Measurements from ENCODE around the gene CCDC93.

Gene CCDC93

DNA sequence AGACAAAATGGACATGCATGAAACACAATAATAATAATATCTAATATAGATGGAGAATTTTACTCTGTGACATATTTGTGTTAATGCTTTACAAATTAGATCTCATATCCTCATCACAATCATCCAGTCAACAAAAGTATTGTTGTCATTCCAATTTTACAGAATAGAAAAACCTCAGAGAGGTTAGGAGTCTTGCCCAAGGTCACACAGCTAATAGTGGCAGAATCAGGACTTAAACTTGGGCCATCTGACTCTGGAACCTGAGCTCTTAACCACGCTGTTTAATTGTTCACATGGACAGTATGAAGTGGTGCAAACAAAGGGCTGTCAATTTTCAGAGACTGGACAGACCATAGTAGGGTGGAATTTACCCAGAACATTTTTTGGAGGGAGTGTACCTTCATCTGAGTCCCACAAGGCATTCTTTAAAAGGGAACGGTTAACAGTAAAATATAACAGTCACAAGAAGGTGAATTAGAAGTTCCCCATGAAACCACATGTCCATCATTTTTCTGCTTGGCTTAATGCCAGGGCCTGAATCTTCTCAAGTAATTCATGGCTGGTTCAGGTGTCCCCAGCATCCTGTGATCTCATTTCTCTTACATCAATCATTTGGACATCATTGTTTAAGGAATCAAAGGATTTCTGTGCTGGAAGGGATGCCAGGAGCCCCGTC, 35.4 kb upstream of the CCDC93 start:
- H3K27me3 Mint-ChIP-seq (ENCODE audit: low read depth, poor library complexity): no peaks in the 10 kb centered on the region
- TF ChIP-seq, protein P1, sequence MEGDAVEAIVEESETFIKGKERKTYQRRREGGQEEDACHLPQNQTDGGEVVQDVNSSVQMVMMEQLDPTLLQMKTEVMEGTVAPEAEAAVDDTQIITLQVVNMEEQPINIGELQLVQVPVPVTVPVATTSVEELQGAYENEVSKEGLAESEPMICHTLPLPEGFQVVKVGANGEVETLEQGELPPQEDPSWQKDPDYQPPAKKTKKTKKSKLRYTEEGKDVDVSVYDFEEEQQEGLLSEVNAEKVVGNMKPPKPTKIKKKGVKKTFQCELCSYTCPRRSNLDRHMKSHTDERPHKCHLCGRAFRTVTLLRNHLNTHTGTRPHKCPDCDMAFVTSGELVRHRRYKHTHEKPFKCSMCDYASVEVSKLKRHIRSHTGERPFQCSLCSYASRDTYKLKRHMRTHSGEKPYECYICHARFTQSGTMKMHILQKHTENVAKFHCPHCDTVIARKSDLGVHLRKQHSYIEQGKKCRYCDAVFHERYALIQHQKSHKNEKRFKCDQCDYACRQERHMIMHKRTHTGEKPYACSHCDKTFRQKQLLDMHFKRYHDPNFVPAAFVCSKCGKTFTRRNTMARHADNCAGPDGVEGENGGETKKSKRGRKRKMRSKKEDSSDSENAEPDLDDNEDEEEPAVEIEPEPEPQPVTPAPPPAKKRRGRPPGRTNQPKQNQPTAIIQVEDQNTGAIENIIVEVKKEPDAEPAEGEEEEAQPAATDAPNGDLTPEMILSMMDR (IDR thresholded peaks at IDR 0.05): no peak
- no peaks in the 10 kb centered on the region for H3K36me3 Mint-ChIP-seq (ENCODE audit: low read depth)
- no peak overlapping the region for H3K27ac Mint-ChIP-seq
- peaks cover 50% of the 10 kb centered on the region for H3K4me1 Mint-ChIP-seq
- no peak overlapping the region for H3K4me3 Mint-ChIP-seq
- H3K9me3 Mint-ChIP-seq: no peaks in the 10 kb centered on the region
- DNase-seq: no peak

- H3K27me3 Mint-ChIP-seq (ENCODE audit: low read depth, poor library complexity): no peaks in the 10 kb centered on the region
- no peak for DNase-seq
- no peak overlapping the region for H3K4me3 Mint-ChIP-seq
- peaks cover 44% of the 10 kb centered on the region for H3K4me1 Mint-ChIP-seq
- peaks cover 4% of the 10 kb centered on the region for H3K9me3 Mint-ChIP-seq
- no peaks in the 10 kb centered on the region for H3K36me3 Mint-ChIP-seq (ENCODE audit: low read depth)
- TF ChIP-seq, protein P1 (IDR thresholded peaks at IDR 0.05): no peak
- no peak overlapping the region for H3K27ac Mint-ChIP-seq
Measured at GRCh38 chr2:118048401-118048800, 34.5 kb upstream of the CCDC93 start.

- no peaks in the 10 kb centered on the region for H3K36me3 Mint-ChIP-seq (ENCODE audit: low read depth)
- TF ChIP-seq, protein P1 (IDR thresholded peaks at IDR 0.05): no peak
- H3K9me3 Mint-ChIP-seq: peaks cover 7% of the 10 kb centered on the region
- no peak for DNase-seq
- peaks cover 40% of the 10 kb centered on the region for H3K4me1 Mint-ChIP-seq
- no peaks in the 10 kb centered on the region for H3K27me3 Mint-ChIP-seq (ENCODE audit: low read depth, poor library complexity)
- no peak overlapping the region for H3K27ac Mint-ChIP-seq
- H3K4me3 Mint-ChIP-seq: no peak overlapping the region
Measured at GRCh38 chr2:118047380-118047826, 33.5 kb upstream of the CCDC93 start.

- Mint-ChIP-seq H3K27me3 (ENCODE audit: low read depth, poor library complexity) (no peaks in the 10 kb centered on the region), H3K4me3 (no peak overlapping the region), H3K4me1 (peaks cover 34% of the 10 kb centered on the region), H3K36me3 (ENCODE audit: low read depth) (no peaks in the 10 kb centered on the region), H3K27ac (no peak overlapping the region), H3K9me3 (peaks cover 8% of the 10 kb centered on the region)
- TF ChIP-seq, protein P1 (IDR thresholded peaks at IDR 0.05): peak; percentile 69
- no peak for DNase-seq
Measured at GRCh38 chr2:118046634-118047210, 32.9 kb upstream of the CCDC93 start.

DNA sequence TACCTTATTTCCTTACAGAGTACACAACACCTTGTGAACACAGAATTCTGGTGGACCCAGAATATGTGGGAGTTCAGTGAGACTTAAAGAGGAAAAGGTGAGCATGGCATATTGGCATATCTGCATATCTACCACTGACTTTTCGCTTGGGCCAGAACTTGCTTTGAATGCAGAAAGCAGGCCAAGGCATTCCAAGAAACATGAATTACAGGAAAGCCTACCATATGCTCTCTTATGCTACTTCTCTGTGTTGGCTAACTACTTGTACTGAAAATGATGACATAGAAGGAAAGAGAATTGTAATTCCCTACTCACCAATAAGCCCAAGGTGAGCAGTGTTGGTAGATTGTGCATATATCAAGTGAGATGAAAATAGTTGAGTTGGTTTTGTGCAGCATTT, 31.4 kb upstream of the CCDC93 start:
- Mint-ChIP-seq H3K27ac (no peak overlapping the region), H3K4me1 (peaks cover 20% of the 10 kb centered on the region), H3K36me3 (ENCODE audit: low read depth) (no peaks in the 10 kb centered on the region), H3K4me3 (no peak overlapping the region), H3K27me3 (ENCODE audit: low read depth, poor library complexity) (no peaks in the 10 kb centered on the region), H3K9me3 (peaks cover 8% of the 10 kb centered on the region)
- TF ChIP-seq, protein P1 (IDR thresholded peaks at IDR 0.05): no peak
- DNase-seq: no peak

- Mint-ChIP-seq H3K27ac (no peak overlapping the region), H3K36me3 (ENCODE audit: low read depth) (no peaks in the 10 kb centered on the region), H3K9me3 (peaks cover 8% of the 10 kb centered on the region), H3K27me3 (ENCODE audit: low read depth, poor library complexity) (no peaks in the 10 kb centered on the region), H3K4me3 (no peak overlapping the region), H3K4me1 (peaks cover 16% of the 10 kb centered on the region)
- DNase-seq: no peak
- TF ChIP-seq, protein P1 (IDR thresholded peaks at IDR 0.05): no peak
Measured at GRCh38 chr2:118044854-118045253, 31.0 kb upstream of the CCDC93 start.

Measured in nephron progenitor cell (in vitro differentiated cells).